VCaP (cell line): ENCODE results near the gene PTRH2.

Experiments used
- H3K27ac ChIP-seq: fragments of 450-650 bp; 2 replicates; pipeline ENCODE4 v1.5.1; 2017
- CTCF ChIP-seq: fragments of 450-650 bp; conservative IDR thresholded peaks from 2 replicates; pipeline ENCODE4 v1.5.1; 2017; ENCODE audit warnings: mild to moderate bottlenecking, moderate library complexity

Gene PTRH2

DNA sequence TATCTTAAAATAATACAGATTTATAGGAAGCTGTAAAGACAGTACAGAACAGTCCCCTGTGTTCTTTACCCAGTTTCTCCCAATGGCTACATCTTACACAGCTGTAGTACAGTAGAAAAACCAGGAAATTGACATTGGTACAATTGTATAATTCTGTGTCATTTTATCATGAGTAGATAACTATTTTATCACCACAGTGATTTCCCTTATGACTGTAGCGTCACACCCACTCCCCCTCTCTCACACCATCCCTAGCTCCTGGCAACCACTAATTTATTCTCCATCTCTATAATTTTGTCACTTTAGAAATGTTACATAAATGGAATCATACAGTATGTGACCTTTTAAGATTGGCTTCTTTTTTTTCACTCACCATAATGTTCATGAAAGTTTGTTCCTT lies 56.6 kb downstream of the PTRH2 start:
- no peak overlapping the region for H3K27ac ChIP-seq
- TF ChIP-seq CTCF: no peak

- H3K27ac ChIP-seq: no peak overlapping the region
These were observed 57.3 kb downstream of the PTRH2 start for GRCh38 chr17:59649886-59650285.

More at GRCh38 chr17:59649886-59650285, 57.3 kb downstream of the PTRH2 start:
- TF ChIP-seq CTCF: no peak
